AG04450 (cell line): ENCODE data around the gene CD84. TPM values are rescaled to one million over a fixed set of nuclear protein-coding genes. Genes with fewer than 3 reads are reported as not detected.

Experiments
- CTCF ChIA-PET: fragments of 300-600, 350-600 bp; formaldehyde crosslinking; extraction: SDS; loops from one replicate; lab custom pipeline; 2022; ENCODE audit warnings: antibody characterized with exemption, inconsistent platforms; lab: Charles Lee
- POLR2A ChIA-PET: fragments of 350-600 bp; formaldehyde crosslinking; extraction: SDS; loops from one replicate; lab custom pipeline; 2021; ENCODE audit warnings: antibody characterized with exemption, inconsistent platforms; lab: Yijun Ruan, JAX
- DNase-seq: peaks from one replicate; pipeline ENCODE4 v3.0.0-alpha.2; 2011; ENCODE audit warnings: low read depth, low spot score
- H3K27ac ChIP-seq: one replicate; pipeline ENCODE4 v1.5.1; 2012; ENCODE audit warnings: low read depth, low read length, control low read depth
- H3K27me3 ChIP-seq: one replicate; pipeline ENCODE4 v1.6.0; 2012; ENCODE audit warnings: low read length; ENCODE audit not compliant: control insufficient read depth, insufficient read depth
- H3K4me3 ChIP-seq: 2 replicates; pipeline ENCODE4 v1.5.1; 2011; ENCODE audit warnings: mild to moderate bottlenecking, low read depth, low read length, control low read depth
- H3K9me3 ChIP-seq: 2 replicates; pipeline ENCODE4 v1.5.1; 2012; ENCODE audit warnings: low read length; ENCODE audit not compliant: control insufficient read depth, insufficient read depth
- CTCF ChIP-seq: IDR thresholded peaks from 2 replicates; pipeline ENCODE4 v1.5.1; 2011; ENCODE audit warnings: low read depth, low read length, control low read depth, inconsistent platforms
- polyA plus RNA-seq: library from polyadenylated mRNA; depleted of rRNA; stranded (reverse); fragments of >200 nt; gene quantifications from 2 replicates; pipeline ENCODE4 v1.2.3, GENCODE V29; 2011; rRNA removed

CD84 gene
- polyA plus RNA-seq, 1 experiment: not detected

DNA sequence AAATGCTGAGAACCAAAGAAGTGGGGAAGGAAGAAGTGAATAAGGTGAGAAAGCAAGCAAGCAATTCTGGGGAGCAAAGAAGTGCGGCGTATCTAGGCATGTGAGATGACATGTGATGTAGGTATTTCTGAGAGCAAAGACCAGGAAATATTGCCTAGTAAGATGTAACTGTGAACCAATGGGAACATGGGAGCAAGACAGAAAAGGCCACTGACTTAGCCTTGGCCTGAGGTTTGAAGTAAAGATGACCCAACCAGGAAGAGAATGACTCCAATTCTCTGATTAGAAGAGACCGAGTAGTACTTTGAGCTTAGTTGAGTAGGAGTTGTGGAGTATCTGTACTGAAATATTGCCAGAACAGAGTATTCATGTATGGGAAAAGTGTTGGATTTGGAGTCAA is 87.3 kb downstream of the CD84 start:
- no peak overlapping the region for H3K4me3 ChIP-seq
- DNase-seq: no peak
- TF ChIP-seq CTCF: no peak
- no peaks in the 10 kb centered on the region for H3K9me3 ChIP-seq
- H3K27ac ChIP-seq: no peak overlapping the region
- ChIA-PET POLR2A (no interaction called here), CTCF (no interaction called here)
- H3K27me3 ChIP-seq: no peaks in the 10 kb centered on the region

Other genes starting within 250 kb of the CD84 start
- gene COPA, start 236.2 kb downstream of the CD84 start, polyA plus RNA-seq: 366 and 384 TPM in 2 replicates
- 189 and 195 TPM in 2 replicates for gene NCSTN, start 236.1 kb downstream of the CD84 start, polyA plus RNA-seq
- gene NHLH1, start 212.4 kb downstream of the CD84 start, polyA plus RNA-seq: 0.19 and 0.35 TPM in 2 replicates
- gene VANGL2, start 178.9 kb downstream of the CD84 start, polyA plus RNA-seq: 3.4 TPM in 2 replicates
- gene SLAMF6, start 56.2 kb downstream of the CD84 start, polyA plus RNA-seq: not detected in 2 replicates
- gene SLAMF1, start 67.5 kb upstream of the CD84 start, polyA plus RNA-seq: not detected in 2 replicates
- gene CD48, start 132.3 kb upstream of the CD84 start, polyA plus RNA-seq: not detected in 2 replicates
- gene SLAMF7, start 159.8 kb upstream of the CD84 start, polyA plus RNA-seq: not detected in 2 replicates
- not detected in 2 replicates for gene LY9, start 216.7 kb upstream of the CD84 start, polyA plus RNA-seq